ENCODE data around the gene ACTR1B.

Gene ACTR1B

GRCh38 chr2:97701186-97701585 is 37.3 kb upstream of the ACTR1B start:
- no peak for TF ChIP-seq CTCF (IDR thresholded peaks at IDR 0.05; ENCODE audit: control insufficient read depth, extremely low read depth, insufficient read depth)
- no peak for DNase-seq (ENCODE audit: low read depth)
- no peak overlapping the region for H3K4me3 ChIP-seq (ENCODE audit: low read depth, low read length)

GRCh38 chr2:97699765-97700444 is 36.1 kb upstream of the ACTR1B start:
- peak; percentile 62 for TF ChIP-seq CTCF (IDR thresholded peaks at IDR 0.05; ENCODE audit: control insufficient read depth, extremely low read depth, insufficient read depth)
- DNase-seq (ENCODE audit: low read depth), result no peak
- no peak overlapping the region for H3K4me3 ChIP-seq (ENCODE audit: low read depth, low read length)

- DNase-seq (ENCODE audit: low read depth), result no peak
- no peak overlapping the region for H3K4me3 ChIP-seq (ENCODE audit: low read depth, low read length)
- TF ChIP-seq CTCF (IDR thresholded peaks at IDR 0.05; ENCODE audit: control insufficient read depth, extremely low read depth, insufficient read depth), result no peak
Measured at GRCh38 chr2:97698530-97698929, 34.7 kb upstream of the ACTR1B start.

- peak; percentile 84 for TF ChIP-seq CTCF (IDR thresholded peaks at IDR 0.05; ENCODE audit: control insufficient read depth, extremely low read depth, insufficient read depth)
- no peak overlapping the region for H3K4me3 ChIP-seq (ENCODE audit: low read depth, low read length)
- DNase-seq (ENCODE audit: low read depth), result peak; percentile 34
Measured at GRCh38 chr2:97697252-97698235, 33.7 kb upstream of the ACTR1B start.

- TF ChIP-seq CTCF (IDR thresholded peaks at IDR 0.05; ENCODE audit: control insufficient read depth, extremely low read depth, insufficient read depth), result no peak
- no peak for DNase-seq (ENCODE audit: low read depth)
Measured at GRCh38 chr2:97695744-97696143, 31.9 kb upstream of the ACTR1B start.

GRCh38 chr2:97693476-97693875 is 29.6 kb upstream of the ACTR1B start:
- no peak for TF ChIP-seq CTCF (IDR thresholded peaks at IDR 0.05; ENCODE audit: control insufficient read depth, extremely low read depth, insufficient read depth)
- DNase-seq (ENCODE audit: low read depth), result no peak
- no peak overlapping the region for H3K4me3 ChIP-seq (ENCODE audit: low read depth, low read length)

More at GRCh38 chr2:97695744-97696143, 31.9 kb upstream of the ACTR1B start:
- no peak overlapping the region for H3K4me3 ChIP-seq (ENCODE audit: low read depth, low read length)
